Stimulated activated naive B cell treated with anti-CD40 and anti-IgM and Interleukin-4, amounts not matched to agents 10 μg/mL and 1 μg/mL and 100 μg/mL, for 72 hours (primary cell): ENCODE measurements around the gene HES4.
"Not testable (repeated sequence)": the region's sequence is repeated elsewhere in the genome, so short reads cannot be mapped to it uniquely, and the experiment has no call there.

Experiments
- ATAC-seq, 2 donors: fragments of 150-1000 bp; cut with Tn5 transposase; replicated peaks; 2 replicates each; pipeline ENCODE4 v1.10.0; 2021; ENCODE audit warnings: moderate library complexity in 1 of 2
- DNase-seq: peaks from one replicate; pipeline ENCODE4 v3.0.0; 2021
- H3K27ac Mint-ChIP-seq: one replicate; pipeline ENCODE4 v1.8.0; 2022; ENCODE audit warnings: mild to moderate bottlenecking, mixed read lengths
- H3K27me3 Mint-ChIP-seq, 2 donors: one replicate each; pipeline ENCODE4 v1.8.0; 2022; ENCODE audit warnings: mixed read lengths in 2 of 2
- H3K36me3 Mint-ChIP-seq, 2 donors: one replicate each; pipeline ENCODE4 v1.8.0; 2022; ENCODE audit warnings: mixed read lengths in 2 of 2, mild to moderate bottlenecking in 1 of 2
- H3K4me1 Mint-ChIP-seq, 2 donors: one replicate each; pipeline ENCODE4 v1.8.0; 2022; ENCODE audit warnings: mixed read lengths in 2 of 2, mild to moderate bottlenecking in 1 of 2
- H3K4me3 Mint-ChIP-seq, 2 donors: one replicate each; pipeline ENCODE4 v1.8.0; 2022; ENCODE audit warnings: mild to moderate bottlenecking in 2 of 2, mixed read lengths in 2 of 2, moderate library complexity in 1 of 2
- H3K9me3 Mint-ChIP-seq, 2 donors: one replicate each; pipeline ENCODE4 v1.8.0; 2022; ENCODE audit warnings: mixed read lengths in 2 of 2, mild to moderate bottlenecking in 1 of 2

The HES4 gene

DNA sequence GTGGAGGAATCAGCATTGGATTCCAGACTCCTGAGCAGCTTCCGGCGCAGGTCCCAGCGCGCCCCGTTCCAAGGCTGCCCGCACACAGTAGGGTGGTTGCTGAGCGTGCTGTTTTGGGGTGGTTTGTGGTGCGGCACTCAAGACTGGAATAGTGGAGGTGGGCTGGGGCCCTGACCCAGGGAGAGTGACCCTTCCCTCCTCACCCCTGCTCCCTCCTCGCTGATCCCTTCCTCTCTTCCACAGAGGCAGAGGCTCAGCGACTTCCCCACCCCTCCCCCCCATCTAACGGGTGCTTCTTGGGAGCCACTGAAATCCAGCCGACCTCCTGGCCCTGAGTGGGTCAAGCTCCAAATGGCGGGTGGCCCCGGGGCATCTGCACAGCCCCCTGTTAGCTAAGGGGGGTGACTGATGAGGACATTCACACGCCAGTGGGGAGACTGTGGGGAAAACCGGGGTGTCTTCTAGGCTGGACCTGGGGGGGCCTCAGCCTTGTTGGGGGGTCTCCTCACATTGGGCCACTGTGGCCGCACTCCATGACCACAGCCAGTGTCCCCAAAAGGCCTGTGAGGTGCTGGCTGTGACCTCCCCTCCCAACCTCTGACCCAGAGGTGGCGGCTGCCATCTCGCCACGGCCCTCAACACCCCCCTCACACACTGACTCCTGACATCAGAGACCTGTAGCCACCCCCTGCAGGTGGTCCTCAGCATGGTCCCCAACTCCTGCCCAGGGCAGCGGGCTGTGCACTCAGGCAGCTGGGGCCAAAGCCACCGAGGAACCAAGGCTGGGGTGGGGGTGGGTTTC, 3.9 kb upstream of the HES4 start:
- Mint-ChIP-seq H3K4me3 (no peak overlapping the region), H3K9me3 (no peaks in the 10 kb centered on the region), H3K27me3 (peaks cover 49 to 64% of the 10 kb centered on the region in 2 donors), H3K4me1 (peaks cover 13 to 24% of the 10 kb centered on the region in 2 donors), H3K36me3 (no peaks in the 10 kb centered on the region), H3K27ac (no peak overlapping the region)
- DNase-seq = no peak
- no peak for ATAC-seq

GRCh38 chr1:1001057-1001783, 1.3 kb upstream of the HES4 start:
- H3K27ac Mint-ChIP-seq = peak overlapping the region; percentile 84
- ATAC-seq (no peak), DNase-seq (no peak)
- H3K36me3 Mint-ChIP-seq = no peaks in the 10 kb centered on the region
- peak overlapping the region; percentile 75 to 82 for H3K4me3 Mint-ChIP-seq
- H3K27me3 Mint-ChIP-seq = peaks cover 49 to 62% of the 10 kb centered on the region in 2 donors
- H3K4me1 Mint-ChIP-seq = peaks cover 14 to 27% of the 10 kb centered on the region in 2 donors
- H3K9me3 Mint-ChIP-seq = no peaks in the 10 kb centered on the region

- peak overlapping the region; percentile 75 to 82 for H3K4me3 Mint-ChIP-seq
- no peaks in the 10 kb centered on the region for H3K36me3 Mint-ChIP-seq
- peak overlapping the region; percentile 84 for H3K27ac Mint-ChIP-seq
- peaks cover 49 to 63% of the 10 kb centered on the region in 2 donors for H3K27me3 Mint-ChIP-seq
- peaks cover 16 to 32% of the 10 kb centered on the region in 2 donors for H3K4me1 Mint-ChIP-seq
- ATAC-seq = peak; percentile 19 to 24
- no peak for DNase-seq
- no peaks in the 10 kb centered on the region for H3K9me3 Mint-ChIP-seq
These were observed 610 bp upstream of the HES4 start for GRCh38 chr1:1000357-1001056.

DNA sequence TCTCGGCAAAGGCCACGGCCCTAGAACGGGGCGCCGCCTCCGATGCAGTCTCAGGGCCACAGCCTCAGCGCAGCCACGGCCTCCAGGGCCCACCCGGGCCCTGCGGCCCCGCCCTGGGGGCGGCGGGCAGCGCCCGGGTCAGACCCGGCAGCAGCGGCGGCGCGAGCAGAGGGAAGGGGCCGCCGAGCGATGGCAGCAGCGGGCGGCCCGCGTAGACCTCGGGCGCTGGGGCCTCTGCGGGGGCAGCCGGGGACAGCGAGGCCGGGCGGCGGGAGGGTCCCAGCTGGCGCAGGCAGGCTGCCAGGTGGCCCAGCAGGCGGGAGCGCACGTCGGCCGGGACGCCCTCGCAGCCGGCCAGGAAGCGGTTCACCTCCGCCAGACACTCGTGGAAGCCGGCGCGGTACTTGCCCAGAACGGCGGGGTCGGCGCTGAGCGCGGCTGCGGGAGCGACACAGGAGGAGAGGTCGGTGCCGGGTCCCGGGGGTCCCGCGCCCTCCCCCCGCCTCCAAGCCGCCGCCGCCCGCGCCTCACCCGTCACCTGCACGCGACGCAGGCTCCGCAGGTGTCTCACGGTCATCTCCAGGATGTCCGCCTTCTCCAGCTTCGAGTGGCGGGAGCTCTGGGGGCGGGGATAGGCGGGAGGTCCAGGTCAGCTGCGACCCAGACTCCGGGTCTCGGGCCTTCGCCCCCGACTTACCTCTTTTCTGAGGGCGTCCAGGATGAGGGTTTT, 737 bp downstream of the HES4 start:
- peak overlapping the region in 1 of 2 donors; percentile 35 for H3K4me3 Mint-ChIP-seq
- peaks cover 45 to 62% of the 10 kb centered on the region in 2 donors for H3K27me3 Mint-ChIP-seq
- ATAC-seq = peak in 1 of 2 donors; percentile 3

GRCh38 chr1:998745-998994, 1.2 kb downstream of the HES4 start:
- Mint-ChIP-seq H3K36me3 (no peaks in the 10 kb centered on the region), H3K4me1 (peaks cover 9 to 21% of the 10 kb centered on the region in 2 donors), H3K4me3 (no peak overlapping the region), H3K9me3 (no peaks in the 10 kb centered on the region), H3K27me3 (peaks cover 43 to 59% of the 10 kb centered on the region in 2 donors), H3K27ac (no peak overlapping the region)
- no peak for DNase-seq
- ATAC-seq = no peak

More for the DNA sequence above, 737 bp downstream of the HES4 start:
- Mint-ChIP-seq H3K36me3 (no peaks in the 10 kb centered on the region), H3K27ac (no peak overlapping the region), H3K4me1 (peaks cover 8 to 21% of the 10 kb centered on the region in 2 donors), H3K9me3 (no peaks in the 10 kb centered on the region)
- DNase-seq = no peak

GRCh38 chr1:997993-998744, 1.7 kb downstream of the HES4 start:
- Mint-ChIP-seq H3K27me3 (peaks cover 39 to 60% of the 10 kb centered on the region in 2 donors), H3K36me3 (no peaks in the 10 kb centered on the region), H3K4me1 (peaks cover 9 to 21% of the 10 kb centered on the region in 2 donors), H3K4me3 (peak overlapping the region; percentile 53 to 56), H3K9me3 (no peaks in the 10 kb centered on the region), H3K27ac (no peak overlapping the region)
- ATAC-seq = no peak
- DNase-seq = no peak

DNA sequence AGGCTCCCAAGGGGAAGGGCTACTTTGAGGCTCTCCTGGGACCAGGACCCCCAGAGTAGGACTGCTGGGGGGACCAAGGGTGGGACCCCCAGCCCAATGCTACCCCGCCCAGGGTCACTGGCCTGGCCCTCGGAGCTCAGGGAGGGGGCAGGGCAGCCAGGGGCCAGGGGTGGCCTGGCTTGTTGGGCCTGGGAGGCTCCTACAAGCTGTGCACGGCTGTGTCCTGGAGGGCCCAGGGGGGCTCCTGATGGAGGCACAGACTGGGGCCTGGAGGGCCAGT, 2.2 kb downstream of the HES4 start:
- no peak overlapping the region for H3K4me3 Mint-ChIP-seq
- H3K9me3 Mint-ChIP-seq = peaks cover 0 to under 1% of the 10 kb centered on the region in 2 donors
- H3K4me1 Mint-ChIP-seq = peaks cover 9 to 22% of the 10 kb centered on the region in 2 donors
- peaks cover 36 to 61% of the 10 kb centered on the region in 2 donors for H3K27me3 Mint-ChIP-seq
- DNase-seq (no peak), ATAC-seq (no peak)
- no peaks in the 10 kb centered on the region for H3K36me3 Mint-ChIP-seq
- peak overlapping the region; percentile 62 for H3K27ac Mint-ChIP-seq

DNA sequence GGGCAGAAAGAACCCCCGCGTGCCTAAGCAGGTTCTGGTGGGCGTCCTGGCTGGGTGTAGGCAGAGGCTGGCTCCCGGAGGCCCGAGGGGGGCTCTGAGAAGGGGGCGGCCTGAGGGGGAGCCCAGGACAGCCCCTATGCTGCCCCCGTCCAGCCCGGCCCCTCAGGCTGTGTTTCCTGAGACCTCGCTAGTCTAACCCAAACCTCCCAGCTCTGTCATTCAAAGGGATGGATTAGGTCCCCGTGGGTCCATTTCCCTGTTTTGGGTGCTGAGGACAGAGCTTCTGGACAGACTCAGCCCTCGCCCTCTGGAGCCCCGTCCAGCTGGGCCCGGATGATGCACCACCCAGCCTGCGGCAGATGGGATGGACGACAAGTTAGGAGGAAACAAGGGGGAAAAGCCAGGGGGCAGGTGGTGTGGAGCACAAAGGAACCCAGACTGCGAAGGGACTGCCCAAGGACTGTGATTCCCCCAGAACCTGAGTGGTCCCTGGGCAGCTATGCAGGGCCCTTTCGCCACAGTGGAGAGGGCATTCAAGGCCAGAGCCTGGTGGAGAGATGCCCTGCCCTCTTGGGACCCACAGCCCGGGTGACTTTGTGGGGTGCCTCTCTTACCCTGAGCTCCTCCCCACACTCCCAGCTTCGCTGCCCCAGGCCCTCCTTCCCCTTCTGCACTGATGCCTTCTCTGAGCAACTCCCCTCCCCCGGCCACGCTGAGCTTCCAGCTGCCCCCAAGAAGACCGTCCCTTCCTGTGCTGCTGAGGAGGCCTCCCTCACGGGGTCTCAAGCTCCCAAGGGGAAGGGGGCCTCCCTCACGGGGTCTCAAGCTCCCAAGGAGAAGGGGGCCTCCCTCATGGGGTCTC, 2.8 kb downstream of the HES4 start:
- Mint-ChIP-seq H3K27ac (peak overlapping the region; percentile 62), H3K9me3 (peaks cover under 1 to 3% of the 10 kb centered on the region in 2 donors), H3K36me3 (no peaks in the 10 kb centered on the region), H3K4me3 (peak overlapping the region in 1 of 2 donors; percentile 8), H3K27me3 (peaks cover 38 to 65% of the 10 kb centered on the region in 2 donors), H3K4me1 (peaks cover 11 to 25% of the 10 kb centered on the region in 2 donors)
- DNase-seq = no peak
- ATAC-seq = no peak

- no peak for DNase-seq
- Mint-ChIP-seq H3K9me3 (peaks cover 3 to 5% of the 10 kb centered on the region in 2 donors), H3K4me1 (peaks cover 12 to 19% of the 10 kb centered on the region in 2 donors), H3K36me3 (peaks cover 0 to 3% of the 10 kb centered on the region in 2 donors), H3K4me3 (no peak overlapping the region), H3K27me3 (peaks cover 44 to 71% of the 10 kb centered on the region in 2 donors), H3K27ac (no peak overlapping the region)
- no peak for ATAC-seq
These were observed 3.9 kb downstream of the HES4 start for GRCh38 chr1:995665-996633.

DNA sequence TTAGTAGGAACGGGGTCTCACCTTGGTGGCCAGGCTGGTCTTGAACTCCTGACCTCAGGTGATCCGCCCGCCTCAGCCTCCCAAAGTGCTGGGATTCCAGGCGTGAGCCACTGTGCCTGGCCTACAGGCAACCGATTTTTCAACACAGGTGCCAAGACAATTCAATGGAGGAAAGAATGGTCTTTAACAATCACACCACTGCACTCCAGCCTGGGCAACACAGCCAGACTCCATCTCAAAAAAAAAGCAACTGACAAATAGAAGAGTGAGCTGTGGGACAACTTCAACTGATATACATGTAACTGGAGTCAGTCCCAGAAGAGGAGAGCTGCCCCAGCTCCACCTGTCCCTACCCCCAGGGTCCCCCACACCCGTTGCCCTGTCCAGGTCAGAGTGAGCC, 5.4 kb downstream of the HES4 start:
- H3K27ac Mint-ChIP-seq, H3K9me3 Mint-ChIP-seq, DNase-seq, H3K36me3 Mint-ChIP-seq, ATAC-seq, H3K4me3 Mint-ChIP-seq: not testable (repeated sequence)
- Mint-ChIP-seq H3K4me1 (peaks cover 10 to 14% of the 10 kb centered on the region in 2 donors), H3K27me3 (peaks cover 43 to 77% of the 10 kb centered on the region in 2 donors)

DNA sequence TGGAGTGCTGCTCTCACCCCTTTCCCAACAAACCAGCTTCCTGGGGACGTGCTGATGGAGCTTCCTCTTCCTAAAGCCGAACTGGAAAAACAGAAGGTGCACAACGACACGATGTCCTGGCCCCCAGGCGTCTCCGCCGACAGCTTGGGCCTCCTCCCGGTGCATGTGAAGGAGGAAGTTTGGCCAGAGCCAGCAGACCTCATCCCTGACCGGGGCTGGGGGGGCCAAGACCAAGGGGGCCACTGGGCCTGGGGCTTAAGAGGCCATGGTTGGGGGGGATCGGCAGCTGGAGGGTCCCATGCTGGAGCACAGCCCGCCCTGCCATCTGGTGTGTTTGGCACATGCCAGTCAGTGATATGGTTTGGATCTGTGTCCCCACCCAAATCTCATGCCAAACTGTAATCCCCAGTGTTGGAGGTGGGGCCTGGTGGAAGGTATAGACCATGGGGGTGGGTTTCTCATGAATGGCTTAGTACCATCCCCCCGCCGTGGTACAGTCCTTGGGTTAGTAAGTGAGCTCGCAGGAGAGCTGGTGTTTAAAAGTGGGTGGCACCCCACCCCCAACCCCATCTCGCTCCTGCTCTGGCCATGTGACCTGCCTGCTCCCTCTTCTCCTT, 6.4 kb downstream of the HES4 start:
- ATAC-seq (no peak), DNase-seq (no peak)
- Mint-ChIP-seq H3K36me3 (peaks cover 4 to 7% of the 10 kb centered on the region in 2 donors), H3K27me3 (peaks cover 47 to 84% of the 10 kb centered on the region in 2 donors), H3K4me1 (peaks cover 13 to 14% of the 10 kb centered on the region in 2 donors), H3K4me3 (no peak overlapping the region), H3K9me3 (peaks cover 9 to 12% of the 10 kb centered on the region in 2 donors), H3K27ac (no peak overlapping the region)
